GM12872 (cell line): ENCODE data around the gene BBS4.

Experiments
- TF ChIP-seq, protein P1 (sequence below): IDR thresholded peaks from 3 replicates; pipeline ENCODE4 v1.5.1; 2011; ENCODE audit warnings: low read depth, mild to moderate bottlenecking, low read length, moderate library complexity; ENCODE audit not compliant: insufficient read depth

BBS4 gene

DNA sequence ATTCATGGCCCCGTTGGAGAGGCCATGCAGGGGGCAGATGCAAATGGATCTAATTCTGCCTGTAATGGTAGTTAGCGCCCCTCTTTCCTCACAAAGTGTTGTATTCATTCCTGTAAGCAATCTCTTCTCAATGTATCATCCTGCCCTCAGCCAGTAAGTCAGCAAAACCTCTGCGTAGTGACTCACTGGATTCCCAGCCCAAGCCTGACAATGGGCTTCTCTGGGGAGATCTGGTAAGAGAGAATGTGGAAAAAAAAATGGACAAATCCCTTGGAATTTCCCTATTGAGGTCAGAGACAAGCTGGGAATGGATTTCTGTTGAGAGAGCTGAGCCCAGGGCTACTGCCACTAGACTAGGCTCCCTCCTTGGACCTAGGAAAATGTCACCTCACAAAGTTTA is 72.2 kb downstream of the BBS4 start:
- TF ChIP-seq, protein P1, sequence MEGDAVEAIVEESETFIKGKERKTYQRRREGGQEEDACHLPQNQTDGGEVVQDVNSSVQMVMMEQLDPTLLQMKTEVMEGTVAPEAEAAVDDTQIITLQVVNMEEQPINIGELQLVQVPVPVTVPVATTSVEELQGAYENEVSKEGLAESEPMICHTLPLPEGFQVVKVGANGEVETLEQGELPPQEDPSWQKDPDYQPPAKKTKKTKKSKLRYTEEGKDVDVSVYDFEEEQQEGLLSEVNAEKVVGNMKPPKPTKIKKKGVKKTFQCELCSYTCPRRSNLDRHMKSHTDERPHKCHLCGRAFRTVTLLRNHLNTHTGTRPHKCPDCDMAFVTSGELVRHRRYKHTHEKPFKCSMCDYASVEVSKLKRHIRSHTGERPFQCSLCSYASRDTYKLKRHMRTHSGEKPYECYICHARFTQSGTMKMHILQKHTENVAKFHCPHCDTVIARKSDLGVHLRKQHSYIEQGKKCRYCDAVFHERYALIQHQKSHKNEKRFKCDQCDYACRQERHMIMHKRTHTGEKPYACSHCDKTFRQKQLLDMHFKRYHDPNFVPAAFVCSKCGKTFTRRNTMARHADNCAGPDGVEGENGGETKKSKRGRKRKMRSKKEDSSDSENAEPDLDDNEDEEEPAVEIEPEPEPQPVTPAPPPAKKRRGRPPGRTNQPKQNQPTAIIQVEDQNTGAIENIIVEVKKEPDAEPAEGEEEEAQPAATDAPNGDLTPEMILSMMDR: no peak

DNA sequence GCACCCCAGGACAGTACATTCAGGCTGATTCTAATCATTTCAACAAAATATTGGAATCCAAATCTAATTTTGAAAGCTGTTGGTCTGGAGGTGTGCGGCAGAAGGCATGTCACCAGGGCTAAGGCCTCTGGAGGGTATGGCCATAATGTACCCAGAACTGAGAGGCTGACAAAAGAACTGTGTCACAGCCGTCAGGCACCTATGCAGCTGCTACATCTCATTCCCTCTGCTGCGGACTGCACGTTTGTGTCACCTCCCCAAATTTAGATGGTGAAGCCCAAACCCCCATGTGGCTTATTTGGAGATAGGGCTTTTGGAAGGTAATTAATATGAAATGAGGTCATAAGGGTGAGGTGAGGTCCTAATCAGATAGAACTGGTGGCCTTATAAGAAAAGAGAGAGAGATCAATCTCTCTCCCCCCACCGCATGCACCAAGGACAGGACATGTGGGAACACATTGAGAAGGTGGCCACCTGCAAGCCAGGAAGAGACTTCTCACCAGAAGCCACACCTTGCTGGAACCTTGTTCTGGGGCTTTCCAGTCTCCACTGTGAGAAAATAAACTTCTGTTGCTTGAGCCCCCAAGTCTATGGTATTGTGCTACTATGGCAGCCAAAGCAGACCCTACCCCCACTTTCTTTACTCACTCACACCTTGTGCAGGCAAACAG is 74.7 kb downstream of the BBS4 start:
- TF ChIP-seq, protein P1: no peak

DNA sequence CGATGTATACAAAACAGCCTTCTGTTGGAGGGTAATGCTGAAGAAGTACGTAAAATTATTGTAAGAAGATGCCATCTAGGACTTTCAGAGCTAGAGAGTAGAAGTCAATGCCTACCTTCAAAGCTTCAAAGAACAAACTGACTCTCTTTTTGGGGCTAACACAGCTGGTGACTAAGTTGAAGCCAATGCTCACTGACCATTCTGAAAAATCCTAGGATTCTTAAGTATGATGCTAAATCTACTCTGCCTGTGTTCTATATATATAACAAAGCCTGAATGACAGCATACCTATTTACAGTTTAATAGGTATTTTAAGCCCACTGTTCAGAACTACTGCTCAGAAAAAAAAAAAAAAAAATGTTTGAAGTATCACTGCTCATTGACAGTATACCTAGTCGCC is 78.6 kb downstream of the BBS4 start:
- TF ChIP-seq, protein P1: no peak

DNA sequence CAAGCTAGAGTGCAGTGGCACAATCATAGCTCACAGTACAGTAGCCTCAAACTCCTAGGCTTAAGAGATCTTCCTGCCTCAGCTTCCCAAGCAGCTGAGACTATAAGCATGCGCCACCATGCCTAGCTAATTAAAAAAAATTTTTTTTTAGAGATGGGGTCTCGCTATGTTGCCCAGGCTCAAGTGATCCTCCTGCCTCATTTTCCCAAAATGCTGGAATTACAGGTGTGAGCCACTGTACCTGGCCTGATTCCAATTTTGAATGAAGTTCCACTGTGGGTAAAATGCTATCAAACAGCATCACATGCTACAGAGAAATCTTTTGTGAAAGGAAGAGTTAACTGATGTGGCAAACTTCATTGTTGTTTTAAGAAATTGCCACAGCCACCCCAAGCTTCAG is 80.0 kb downstream of the BBS4 start:
- TF ChIP-seq, protein P1: no peak

DNA sequence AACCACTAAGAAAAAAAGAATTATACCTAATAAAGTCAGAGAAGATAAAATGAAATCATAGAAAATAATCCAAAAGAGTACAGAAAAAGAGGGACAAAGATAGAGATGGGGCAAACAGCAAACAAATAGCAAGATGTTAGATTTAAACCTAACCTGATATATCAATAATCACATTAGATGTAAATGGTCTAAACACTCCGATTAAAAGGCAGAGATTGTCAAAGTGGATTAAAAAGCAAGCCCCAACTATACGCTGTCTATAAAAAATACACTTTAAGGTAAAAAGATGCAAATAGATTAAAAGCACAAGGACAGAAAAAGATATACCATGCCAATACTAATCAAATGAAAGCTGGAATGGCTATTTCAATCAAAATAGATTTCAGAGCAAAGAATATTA is 80.8 kb downstream of the BBS4 start:
- TF ChIP-seq, protein P1: no peak

DNA sequence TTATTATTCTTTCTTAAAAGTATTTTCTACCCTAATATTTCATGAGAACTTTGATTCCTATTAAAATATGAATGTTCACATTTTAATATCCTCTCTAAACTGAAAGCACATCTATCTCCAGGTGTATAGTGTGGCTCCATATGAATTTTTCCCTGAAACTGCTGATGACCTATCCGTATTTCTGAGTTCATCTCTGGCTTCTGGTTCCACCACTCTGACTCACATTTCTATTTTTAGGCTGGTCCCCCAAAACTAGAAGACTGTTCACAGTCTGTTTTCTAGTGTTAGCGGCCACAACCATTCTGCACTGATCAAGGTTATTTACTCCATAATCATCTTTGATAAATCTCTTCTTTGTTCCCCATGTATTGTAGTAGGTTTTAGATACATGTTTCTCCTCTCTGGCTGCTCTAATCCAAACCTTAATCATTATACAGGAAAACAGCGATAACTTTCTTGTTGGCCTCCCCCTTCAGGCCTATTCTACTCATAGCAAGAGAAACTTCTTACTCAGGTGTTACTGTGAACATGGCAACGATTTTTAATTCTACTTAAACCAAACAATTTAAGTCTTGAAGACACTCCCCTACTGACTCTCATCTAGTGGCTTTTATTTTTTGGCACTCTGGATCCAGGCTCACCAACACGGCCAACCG is 84.8 kb downstream of the BBS4 start:
- TF ChIP-seq, protein P1: peak; percentile 21; the same call in 1 of the 3 replicates

DNA sequence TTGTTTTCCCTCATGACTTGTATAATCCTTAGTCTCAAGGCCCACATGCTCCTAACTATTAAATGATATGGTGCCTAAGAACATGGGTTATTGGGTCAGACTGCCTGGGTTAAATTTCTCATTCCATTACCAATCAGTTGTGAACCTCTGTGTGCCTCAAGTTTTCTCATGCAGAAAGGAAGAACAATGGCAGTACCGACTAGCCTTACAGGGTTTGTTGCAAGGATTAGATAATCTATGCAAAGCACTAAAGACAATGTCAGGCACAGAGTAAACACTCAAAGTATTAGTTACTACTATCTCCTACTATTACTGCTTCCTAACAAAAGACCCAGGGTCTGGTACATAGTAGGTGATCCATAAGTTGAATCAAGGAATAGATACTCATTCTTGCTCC is 85.3 kb downstream of the BBS4 start:
- TF ChIP-seq, protein P1: no peak
